ENCODE measurements around the gene HSPB7.

Gene HSPB7

GRCh38 chr1:16017076-16017460, 775 bp downstream of the HSPB7 start:
- Histone ChIP-seq H3K9ac (ENCODE audit: low read length) (peak overlapping the region; percentile 96), H3K4me3 (ENCODE audit: low read length) (peak overlapping the region; percentile 72), H3K27me3 (ENCODE audit: control insufficient read depth, insufficient read depth, low read length) (no peaks in the 10 kb centered on the region), H3K27ac (ENCODE audit: low read depth, low read length) (peak overlapping the region; percentile 99), H3K36me3 (ENCODE audit: control insufficient read depth, insufficient read depth, low read length) (no peaks in the 10 kb centered on the region), H3K4me1 (ENCODE audit: control insufficient read depth, insufficient read depth, low read length) (peaks cover 60% of the 10 kb centered on the region)

GRCh38 chr1:16015960-16016901, 1.6 kb downstream of the HSPB7 start:
- Histone ChIP-seq H3K27ac (ENCODE audit: low read depth, low read length) (peak overlapping the region; percentile 99), H3K4me3 (ENCODE audit: low read length) (peak overlapping the region; percentile 72), H3K36me3 (ENCODE audit: control insufficient read depth, insufficient read depth, low read length) (no peaks in the 10 kb centered on the region), H3K9ac (ENCODE audit: low read length) (no peak overlapping the region), H3K27me3 (ENCODE audit: control insufficient read depth, insufficient read depth, low read length) (no peaks in the 10 kb centered on the region), H3K4me1 (ENCODE audit: control insufficient read depth, insufficient read depth, low read length) (peaks cover 53% of the 10 kb centered on the region)

- Histone ChIP-seq H3K36me3 (ENCODE audit: control insufficient read depth, insufficient read depth, low read length) (no peaks in the 10 kb centered on the region), H3K4me3 (ENCODE audit: low read length) (peak overlapping the region; percentile 30), H3K9ac (ENCODE audit: low read length) (no peak overlapping the region), H3K27ac (ENCODE audit: low read depth, low read length) (peak overlapping the region; percentile 99), H3K4me1 (ENCODE audit: control insufficient read depth, insufficient read depth, low read length) (peaks cover 50% of the 10 kb centered on the region), H3K27me3 (ENCODE audit: control insufficient read depth, insufficient read depth, low read length) (no peaks in the 10 kb centered on the region)
Observed at GRCh38 chr1:16015491-16015890, 2.4 kb downstream of the HSPB7 start.

GRCh38 chr1:16014509-16015482, 3.0 kb downstream of the HSPB7 start:
- H3K9ac ChIP-seq (ENCODE audit: low read length) = no peak overlapping the region
- no peaks in the 10 kb centered on the region for H3K27me3 ChIP-seq (ENCODE audit: control insufficient read depth, insufficient read depth, low read length)
- H3K4me1 ChIP-seq (ENCODE audit: control insufficient read depth, insufficient read depth, low read length) = peaks cover 43% of the 10 kb centered on the region
- H3K36me3 ChIP-seq (ENCODE audit: control insufficient read depth, insufficient read depth, low read length) = no peaks in the 10 kb centered on the region
- peak overlapping the region; percentile 99 for H3K27ac ChIP-seq (ENCODE audit: low read depth, low read length)
- H3K4me3 ChIP-seq (ENCODE audit: low read length) = peak overlapping the region; percentile 30

- Histone ChIP-seq H3K4me3 (ENCODE audit: low read length) (no peak overlapping the region), H3K27ac (ENCODE audit: low read depth, low read length) (peak overlapping the region; percentile 99), H3K27me3 (ENCODE audit: control insufficient read depth, insufficient read depth, low read length) (no peaks in the 10 kb centered on the region), H3K9ac (ENCODE audit: low read length) (no peak overlapping the region), H3K4me1 (ENCODE audit: control insufficient read depth, insufficient read depth, low read length) (peaks cover 36% of the 10 kb centered on the region), H3K36me3 (ENCODE audit: control insufficient read depth, insufficient read depth, low read length) (no peaks in the 10 kb centered on the region)
Observed at GRCh38 chr1:16013908-16014258, 4.0 kb downstream of the HSPB7 start.

GRCh38 chr1:16013220-16013907, 4.5 kb downstream of the HSPB7 start:
- H3K36me3 ChIP-seq (ENCODE audit: control insufficient read depth, insufficient read depth, low read length) = no peaks in the 10 kb centered on the region
- H3K9ac ChIP-seq (ENCODE audit: low read length) = no peak overlapping the region
- no peak overlapping the region for H3K4me3 ChIP-seq (ENCODE audit: low read length)
- no peaks in the 10 kb centered on the region for H3K27me3 ChIP-seq (ENCODE audit: control insufficient read depth, insufficient read depth, low read length)
- peaks cover 32% of the 10 kb centered on the region for H3K4me1 ChIP-seq (ENCODE audit: control insufficient read depth, insufficient read depth, low read length)
- H3K27ac ChIP-seq (ENCODE audit: low read depth, low read length) = peak overlapping the region; percentile 99

- no peaks in the 10 kb centered on the region for H3K27me3 ChIP-seq (ENCODE audit: control insufficient read depth, insufficient read depth, low read length)
- no peak overlapping the region for H3K9ac ChIP-seq (ENCODE audit: low read length)
- no peaks in the 10 kb centered on the region for H3K36me3 ChIP-seq (ENCODE audit: control insufficient read depth, insufficient read depth, low read length)
- peak overlapping the region; percentile 56 for H3K4me3 ChIP-seq (ENCODE audit: low read length)
- peak overlapping the region; percentile 99 for H3K27ac ChIP-seq (ENCODE audit: low read depth, low read length)
- H3K4me1 ChIP-seq (ENCODE audit: control insufficient read depth, insufficient read depth, low read length) = peaks cover 28% of the 10 kb centered on the region
Observed at GRCh38 chr1:16012590-16013219, 5.1 kb downstream of the HSPB7 start.

- Histone ChIP-seq H3K4me3 (ENCODE audit: low read length) (peak overlapping the region; percentile 56), H3K4me1 (ENCODE audit: control insufficient read depth, insufficient read depth, low read length) (peaks cover 28% of the 10 kb centered on the region), H3K9ac (ENCODE audit: low read length) (no peak overlapping the region), H3K27ac (ENCODE audit: low read depth, low read length) (peak overlapping the region; percentile 99), H3K27me3 (ENCODE audit: control insufficient read depth, insufficient read depth, low read length) (no peaks in the 10 kb centered on the region), H3K36me3 (ENCODE audit: control insufficient read depth, insufficient read depth, low read length) (no peaks in the 10 kb centered on the region)
Observed at GRCh38 chr1:16011936-16012589, 5.8 kb downstream of the HSPB7 start.

GRCh38 chr1:16010837-16011236, 7.0 kb downstream of the HSPB7 start:
- H3K9ac ChIP-seq (ENCODE audit: low read length) = no peak overlapping the region
- H3K36me3 ChIP-seq (ENCODE audit: control insufficient read depth, insufficient read depth, low read length) = no peaks in the 10 kb centered on the region
- no peak overlapping the region for H3K27ac ChIP-seq (ENCODE audit: low read depth, low read length)
- no peaks in the 10 kb centered on the region for H3K27me3 ChIP-seq (ENCODE audit: control insufficient read depth, insufficient read depth, low read length)
- H3K4me3 ChIP-seq (ENCODE audit: low read length) = no peak overlapping the region
- H3K4me1 ChIP-seq (ENCODE audit: control insufficient read depth, insufficient read depth, low read length) = peaks cover 26% of the 10 kb centered on the region

- Histone ChIP-seq H3K27ac (ENCODE audit: low read depth, low read length) (no peak overlapping the region), H3K4me1 (ENCODE audit: control insufficient read depth, insufficient read depth, low read length) (peaks cover 15% of the 10 kb centered on the region), H3K9ac (ENCODE audit: low read length) (no peak overlapping the region), H3K4me3 (ENCODE audit: low read length) (no peak overlapping the region), H3K27me3 (ENCODE audit: control insufficient read depth, insufficient read depth, low read length) (no peaks in the 10 kb centered on the region), H3K36me3 (ENCODE audit: control insufficient read depth, insufficient read depth, low read length) (no peaks in the 10 kb centered on the region)
Observed at GRCh38 chr1:16009678-16010077, 8.2 kb downstream of the HSPB7 start.

- no peaks in the 10 kb centered on the region for H3K36me3 ChIP-seq (ENCODE audit: control insufficient read depth, insufficient read depth, low read length)
- H3K4me3 ChIP-seq (ENCODE audit: low read length) = no peak overlapping the region
- H3K4me1 ChIP-seq (ENCODE audit: control insufficient read depth, insufficient read depth, low read length) = peaks cover 12% of the 10 kb centered on the region
- H3K9ac ChIP-seq (ENCODE audit: low read length) = no peak overlapping the region
- H3K27ac ChIP-seq (ENCODE audit: low read depth, low read length) = no peak overlapping the region
- no peaks in the 10 kb centered on the region for H3K27me3 ChIP-seq (ENCODE audit: control insufficient read depth, insufficient read depth, low read length)
Observed at GRCh38 chr1:16009030-16009460, 8.8 kb downstream of the HSPB7 start.
